DND-41 (cell line): ENCODE data around the gene CYP27C1.

Source experiments
- ATAC-seq: fragments of 200-7000 bp; cut with Tn5 transposase; 3 replicates; pipeline ENCODE4 v1.9.1; 2021; ENCODE audit warnings: low read depth; ENCODE audit not compliant: insufficient read depth
- DNase-seq: peaks from one replicate; pipeline ENCODE4 v3.0.0-alpha.2; 2020
- H2AFZ ChIP-seq: 2 replicates; pipeline ENCODE4 v1.6.0; 2012; ENCODE audit warnings: low read depth, low read length
- H3K27ac ChIP-seq: 2 replicates; pipeline ENCODE4 v1.5.1; 2012; ENCODE audit warnings: low read length, inconsistent platforms
- H3K27me3 ChIP-seq: fragments of 200-600 bp; sonication (generic); 2 replicates; pipeline ENCODE4 v1.6.0; 2012; ENCODE audit warnings: low read length, mild to moderate bottlenecking, inconsistent platforms; ENCODE audit not compliant: insufficient read depth, poor library complexity
- H3K36me3 ChIP-seq: 2 replicates; pipeline ENCODE4 v1.5.1; 2012; ENCODE audit warnings: low read length, inconsistent platforms; ENCODE audit not compliant: insufficient read depth
- H3K4me1 ChIP-seq: 2 replicates; pipeline ENCODE4 v1.5.1; 2012; ENCODE audit warnings: mild to moderate bottlenecking, low read length; ENCODE audit not compliant: insufficient read depth
- H3K4me2 ChIP-seq: 2 replicates; pipeline ENCODE4 v1.6.0; 2012; ENCODE audit warnings: mild to moderate bottlenecking, moderate library complexity, low read length, inconsistent platforms; ENCODE audit not compliant: insufficient read depth
- H3K4me3 ChIP-seq, 2 experiments: fragments of 200-600 bp in 1 of 2; shearing (Covaris generic) in 1 of 2; 2 replicates each; pipeline ENCODE4 v1.5.1; 2012 to 2016; ENCODE audit warnings: inconsistent platforms in 2 of 2, low read length in 2 of 2, mild to moderate bottlenecking in 2 of 2, low read depth in 1 of 2, moderate library complexity in 1 of 2
- H3K79me2 ChIP-seq: 2 replicates; pipeline ENCODE4 v1.6.0; 2012; ENCODE audit warnings: low read length, inconsistent platforms; ENCODE audit not compliant: insufficient read depth
- H3K9ac ChIP-seq: 2 replicates; pipeline ENCODE4 v1.6.0; 2012; ENCODE audit warnings: low read depth, mild to moderate bottlenecking, inconsistent platforms, low read length, moderate library complexity
- H3K9me3 ChIP-seq: 2 replicates; pipeline ENCODE4 v1.5.1; 2012; ENCODE audit warnings: low read length, moderate library complexity, mild to moderate bottlenecking, inconsistent platforms; ENCODE audit not compliant: insufficient read depth, severe bottlenecking
- H4K20me1 ChIP-seq: 2 replicates; pipeline ENCODE4 v1.6.0; 2012; ENCODE audit warnings: low read length; ENCODE audit not compliant: insufficient read depth
- CTCF ChIP-seq: IDR thresholded peaks from 2 replicates; pipeline ENCODE4 v1.5.1; 2012; ENCODE audit warnings: borderline replicate concordance, low read length, moderate library complexity, mild to moderate bottlenecking; ENCODE audit not compliant: poor library complexity, severe bottlenecking; ENCODE audit errors: extremely low read depth
- EZH2 ChIP-seq: IDR thresholded peaks from 3 replicates; pipeline ENCODE4 v1.6.1; 2012; ENCODE audit warnings: borderline replicate concordance, low read depth, mild to moderate bottlenecking, moderate library complexity, low read length, inconsistent platforms; ENCODE audit not compliant: severe bottlenecking

The CYP27C1 gene, protein sequence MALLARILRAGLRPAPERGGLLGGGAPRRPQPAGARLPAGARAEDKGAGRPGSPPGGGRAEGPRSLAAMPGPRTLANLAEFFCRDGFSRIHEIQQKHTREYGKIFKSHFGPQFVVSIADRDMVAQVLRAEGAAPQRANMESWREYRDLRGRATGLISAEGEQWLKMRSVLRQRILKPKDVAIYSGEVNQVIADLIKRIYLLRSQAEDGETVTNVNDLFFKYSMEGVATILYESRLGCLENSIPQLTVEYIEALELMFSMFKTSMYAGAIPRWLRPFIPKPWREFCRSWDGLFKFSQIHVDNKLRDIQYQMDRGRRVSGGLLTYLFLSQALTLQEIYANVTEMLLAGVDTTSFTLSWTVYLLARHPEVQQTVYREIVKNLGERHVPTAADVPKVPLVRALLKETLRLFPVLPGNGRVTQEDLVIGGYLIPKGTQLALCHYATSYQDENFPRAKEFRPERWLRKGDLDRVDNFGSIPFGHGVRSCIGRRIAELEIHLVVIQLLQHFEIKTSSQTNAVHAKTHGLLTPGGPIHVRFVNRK

GRCh38 chr2:127220102-127220767 is at the start of gene CYP27C1:
Gene CYP27C1, minus strand, starts transcription at chr2:127220299. Its CDS starts 29 bp downstream, at chr2:127220270.
- no peak for DNase-seq
- Histone ChIP-seq H3K4me3 (no peak within 1 kb of the TSS), H4K20me1 (no peaks in the 10 kb centered on the region), H3K9ac (no peak within 1 kb of the TSS), H3K9me3 (no peaks in the 10 kb centered on the region), H3K27me3 (peaks cover 4% of the 10 kb centered on the region), H3K79me2 (no peaks in the 10 kb centered on the region), H3K4me1 (no peaks in the 10 kb centered on the region), H3K36me3 (no peaks in the 10 kb centered on the region), H3K27ac (no peak within 1 kb of the TSS), H3K4me2 (no peak within 1 kb of the TSS), H2AFZ (no peak within 1 kb of the TSS)
- TF ChIP-seq EZH2, result no peak
- no peak for TF ChIP-seq CTCF
- no peak for ATAC-seq

GRCh38 chr2:127261804-127262406 is 41.8 kb upstream of the CYP27C1 start:
- no peaks in the 10 kb centered on the region for H3K9me3 ChIP-seq
- no peak for DNase-seq
- H3K4me3 ChIP-seq, result no peak overlapping the region
- no peaks in the 10 kb centered on the region for H3K27me3 ChIP-seq
- no peak for TF ChIP-seq CTCF
- no peak for TF ChIP-seq EZH2
- H3K9ac ChIP-seq, result no peak overlapping the region
- H4K20me1 ChIP-seq, result no peaks in the 10 kb centered on the region
- H3K4me1 ChIP-seq, result no peaks in the 10 kb centered on the region
- ATAC-seq, result no peak
- H3K4me2 ChIP-seq, result no peak overlapping the region
- H3K36me3 ChIP-seq, result peaks cover 64% of the 10 kb centered on the region
- H3K27ac ChIP-seq, result no peak overlapping the region
- H2AFZ ChIP-seq, result no peak overlapping the region
- H3K79me2 ChIP-seq, result no peaks in the 10 kb centered on the region

GRCh38 chr2:127259355-127259754 is 39.3 kb upstream of the CYP27C1 start:
- DNase-seq (no peak), ATAC-seq (no peak)
- H4K20me1 ChIP-seq, result no peaks in the 10 kb centered on the region
- no peaks in the 10 kb centered on the region for H3K27me3 ChIP-seq
- no peaks in the 10 kb centered on the region for H3K4me1 ChIP-seq
- H3K79me2 ChIP-seq, result no peaks in the 10 kb centered on the region
- no peak overlapping the region for H3K4me3 ChIP-seq
- H3K4me2 ChIP-seq, result no peak overlapping the region
- no peak overlapping the region for H3K9ac ChIP-seq
- H3K36me3 ChIP-seq, result peaks cover 71% of the 10 kb centered on the region
- TF ChIP-seq CTCF, result no peak
- TF ChIP-seq EZH2, result no peak
- H2AFZ ChIP-seq, result no peak overlapping the region
- H3K27ac ChIP-seq, result no peak overlapping the region
- H3K9me3 ChIP-seq, result no peaks in the 10 kb centered on the region
